GM19035 (cell line): ENCODE results near the gene ANKS1B.
"Not testable (repeated sequence)": the region's sequence is repeated elsewhere in the genome, so short reads cannot be mapped to it uniquely, and the experiment has no call there.

Source experiments
- ATAC-seq: cut with Tn5 transposase; IDR thresholded peaks from one replicate; pipeline ENCODE4 v1.9.1; 2021; ENCODE audit not compliant: unreplicated experiment

Gene ANKS1B

DNA sequence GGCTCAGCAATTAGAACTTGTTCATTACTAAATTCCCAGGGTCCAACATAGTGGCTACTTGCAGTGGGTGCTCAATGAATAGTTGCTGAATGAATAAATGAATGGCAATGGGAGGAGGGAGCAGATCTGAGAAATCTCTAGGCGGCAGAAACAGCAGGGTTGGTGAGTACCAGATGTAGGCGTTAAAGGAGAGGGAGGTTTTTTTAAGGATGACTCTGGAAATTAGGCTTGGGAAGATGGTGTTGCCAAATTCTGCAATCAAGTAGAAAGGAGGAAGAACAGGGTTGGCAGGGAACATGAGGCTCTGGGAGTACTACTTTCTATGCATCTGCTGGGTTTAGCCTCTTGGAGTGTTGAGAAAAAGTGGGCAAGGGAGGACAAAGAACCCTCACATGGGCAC is 1132.6 kb downstream of the ANKS1B start:
- no peak for ATAC-seq

DNA sequence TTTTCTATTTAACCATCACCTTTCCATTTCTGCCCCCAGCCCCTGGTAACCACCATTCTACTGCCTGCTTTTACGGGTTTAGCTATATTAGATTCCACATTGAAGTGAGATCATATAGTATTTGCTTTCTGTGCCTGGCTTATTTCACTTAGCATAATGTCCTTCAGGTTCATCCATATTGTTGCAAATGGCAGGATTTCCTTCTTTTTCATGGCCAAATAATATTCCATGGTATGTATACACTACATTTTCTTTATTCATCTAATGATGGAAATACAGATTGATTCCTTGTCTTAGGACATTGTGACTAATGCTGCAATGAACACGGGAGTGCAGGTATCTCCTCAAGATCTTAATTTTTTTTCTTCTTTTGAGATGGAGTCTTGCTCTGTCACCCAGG is 1137.5 kb downstream of the ANKS1B start:
- no peak for ATAC-seq

- ATAC-seq = no peak
These were observed 1138.8 kb downstream of the ANKS1B start for GRCh38 chr12:98845957-98846356.

DNA sequence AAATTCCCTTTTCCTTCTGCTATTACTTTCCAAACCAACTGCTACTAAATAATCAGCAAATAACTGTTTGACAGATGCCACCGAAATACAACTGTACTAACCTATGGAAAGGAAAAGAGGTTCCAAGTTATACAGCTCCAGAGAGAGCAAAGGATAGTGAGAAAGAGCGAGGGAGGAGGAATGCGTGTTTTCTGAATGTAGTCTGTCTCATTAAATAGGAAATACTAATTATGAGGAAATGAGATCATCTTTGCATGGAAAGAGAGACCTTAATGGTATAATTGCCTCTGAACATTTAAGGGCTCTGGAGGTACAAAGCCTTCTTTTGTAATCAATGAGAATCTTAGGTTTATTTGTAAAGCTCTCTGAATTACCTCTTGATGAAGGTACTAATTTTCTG is 1144.4 kb downstream of the ANKS1B start:
- no peak for ATAC-seq

GRCh38 chr12:98838231-98838647 is 1146.5 kb downstream of the ANKS1B start:
- ATAC-seq = no peak

GRCh38 chr12:98837134-98837752 is 1147.5 kb downstream of the ANKS1B start:
- not testable (repeated sequence) for ATAC-seq

DNA sequence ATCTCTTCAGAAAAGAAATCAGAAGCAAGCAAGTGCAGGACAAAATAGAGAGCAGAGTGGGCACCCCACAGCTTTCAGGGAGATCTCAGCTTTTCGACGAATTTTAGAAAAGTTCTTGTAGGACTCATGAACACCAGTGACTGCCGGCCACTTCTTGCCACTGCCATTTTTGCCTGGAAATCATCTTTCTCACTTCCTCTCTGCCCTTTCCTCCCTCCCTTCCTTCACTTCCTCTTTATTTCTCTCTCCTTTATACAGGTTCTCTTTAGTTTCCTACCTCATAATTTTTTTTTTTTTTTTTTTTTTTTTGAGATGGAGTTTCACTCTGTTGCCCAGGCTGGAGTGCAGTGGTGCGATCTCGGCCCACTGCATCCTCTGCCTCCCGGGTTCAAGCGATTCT is 1154.1 kb downstream of the ANKS1B start:
- ATAC-seq = no peak

GRCh38 chr12:98828802-98829600 is 1155.7 kb downstream of the ANKS1B start:
- no peak for ATAC-seq

DNA sequence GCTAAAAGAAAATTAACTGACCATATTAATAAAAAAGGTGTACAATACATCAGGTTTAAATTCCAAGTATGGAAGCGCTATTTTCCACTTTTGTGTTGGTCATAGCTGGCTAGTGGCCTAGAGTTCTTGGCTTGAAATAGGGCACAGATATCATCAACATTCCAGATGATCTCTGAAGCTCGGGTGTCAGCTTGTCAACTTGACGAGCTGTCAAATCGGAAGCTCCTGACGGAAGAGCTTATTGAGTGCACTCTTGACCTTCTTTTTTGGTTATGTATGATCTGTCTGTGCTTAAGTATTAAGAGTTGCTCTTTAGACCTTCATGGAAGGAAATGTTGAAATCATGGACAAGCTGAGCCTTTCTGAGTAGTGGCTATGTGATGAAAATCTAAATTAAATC is 1161.7 kb downstream of the ANKS1B start:
- ATAC-seq = no peak

GRCh38 chr12:98821866-98822265 is 1162.9 kb downstream of the ANKS1B start:
- ATAC-seq = no peak

- no peak for ATAC-seq
These were observed 1163.5 kb downstream of the ANKS1B start for GRCh38 chr12:98821232-98821631.

GRCh38 chr12:98819821-98820404 is 1164.8 kb downstream of the ANKS1B start:
- ATAC-seq = no peak

DNA sequence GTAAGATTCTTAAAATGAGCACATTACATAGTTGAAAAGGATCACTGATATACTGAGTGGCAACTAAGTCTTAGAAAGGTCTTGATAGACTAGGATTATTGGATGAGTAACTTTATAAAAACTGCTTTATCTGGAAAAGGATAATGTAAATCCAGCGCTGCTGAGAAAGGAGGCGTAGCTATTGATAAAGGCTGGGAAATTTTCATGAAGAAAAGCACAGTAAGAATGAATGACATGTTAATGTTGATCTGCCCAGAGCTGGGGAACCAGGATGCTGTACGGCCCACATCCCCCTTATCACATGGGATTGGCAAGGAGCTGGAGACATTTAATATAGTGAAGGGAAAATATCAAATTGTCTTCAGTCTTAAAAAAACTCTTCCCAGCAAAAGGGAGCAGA is 1165.7 kb downstream of the ANKS1B start:
- ATAC-seq = no peak

DNA sequence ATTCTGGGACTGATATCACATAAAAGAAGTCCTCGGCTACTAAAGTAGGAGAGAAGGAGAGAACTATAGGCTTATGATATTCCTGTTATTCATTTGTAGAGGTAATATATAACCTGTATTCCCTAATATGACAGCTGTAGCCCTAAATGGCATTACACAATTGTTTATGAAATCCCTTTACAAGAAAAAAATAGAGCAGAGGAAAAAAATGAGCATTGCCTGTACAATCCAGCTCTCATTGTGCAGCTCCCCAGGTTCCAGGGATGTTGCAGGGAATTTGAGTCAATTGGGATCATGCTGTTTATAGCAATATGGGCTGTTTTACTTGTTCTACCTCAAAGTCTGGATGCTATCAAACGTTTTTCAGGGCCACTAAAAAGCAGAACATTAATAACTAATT is 1166.5 kb downstream of the ANKS1B start:
- ATAC-seq = no peak

DNA sequence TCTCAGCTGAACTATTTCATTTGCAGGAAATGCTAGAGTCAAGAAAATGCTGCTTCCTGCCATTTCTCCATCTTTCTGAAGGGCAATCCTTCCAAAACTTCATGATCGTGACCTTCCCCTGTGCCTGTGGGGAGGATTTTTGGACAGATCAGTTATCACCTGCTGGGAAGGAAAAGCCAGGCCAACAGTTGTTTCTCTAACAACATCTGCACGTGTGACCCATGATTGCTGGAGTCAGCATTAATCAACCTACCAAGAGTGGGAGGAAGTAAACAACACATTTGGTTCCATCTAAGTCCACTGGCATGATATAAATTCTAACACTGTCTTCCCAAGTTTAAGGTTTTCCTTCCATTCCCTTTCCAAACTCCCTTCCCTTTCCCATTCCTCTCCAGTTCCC is 1167.0 kb downstream of the ANKS1B start:
- ATAC-seq = no peak

- ATAC-seq = no peak
These were observed 1168.0 kb downstream of the ANKS1B start for GRCh38 chr12:98816720-98817119.

DNA sequence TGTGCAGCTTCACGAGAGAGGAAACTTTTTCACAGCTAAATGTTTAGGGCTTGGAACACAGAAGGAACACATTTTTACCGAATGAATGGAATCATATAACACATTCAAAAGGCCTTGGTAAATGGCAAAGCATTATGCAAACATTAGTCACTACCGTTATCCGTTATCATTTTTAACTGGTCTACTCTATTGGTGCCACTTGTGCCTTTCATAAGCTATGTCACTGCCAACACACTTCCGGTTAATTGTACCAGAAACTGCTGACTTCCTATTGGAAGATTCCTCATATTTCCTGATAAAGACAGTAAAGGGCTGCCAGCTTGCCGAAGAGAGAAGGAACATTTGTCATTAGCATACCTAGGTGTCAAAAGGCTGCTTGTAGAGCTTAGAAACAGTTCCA is 1170.5 kb downstream of the ANKS1B start:
- ATAC-seq = no peak

- no peak for ATAC-seq
These were observed 1172.5 kb downstream of the ANKS1B start for GRCh38 chr12:98812225-98812624.

GRCh38 chr12:98808243-98808875 is 1176.4 kb downstream of the ANKS1B start:
- no peak for ATAC-seq

GRCh38 chr12:98807187-98807586 is 1177.5 kb downstream of the ANKS1B start:
- no peak for ATAC-seq

DNA sequence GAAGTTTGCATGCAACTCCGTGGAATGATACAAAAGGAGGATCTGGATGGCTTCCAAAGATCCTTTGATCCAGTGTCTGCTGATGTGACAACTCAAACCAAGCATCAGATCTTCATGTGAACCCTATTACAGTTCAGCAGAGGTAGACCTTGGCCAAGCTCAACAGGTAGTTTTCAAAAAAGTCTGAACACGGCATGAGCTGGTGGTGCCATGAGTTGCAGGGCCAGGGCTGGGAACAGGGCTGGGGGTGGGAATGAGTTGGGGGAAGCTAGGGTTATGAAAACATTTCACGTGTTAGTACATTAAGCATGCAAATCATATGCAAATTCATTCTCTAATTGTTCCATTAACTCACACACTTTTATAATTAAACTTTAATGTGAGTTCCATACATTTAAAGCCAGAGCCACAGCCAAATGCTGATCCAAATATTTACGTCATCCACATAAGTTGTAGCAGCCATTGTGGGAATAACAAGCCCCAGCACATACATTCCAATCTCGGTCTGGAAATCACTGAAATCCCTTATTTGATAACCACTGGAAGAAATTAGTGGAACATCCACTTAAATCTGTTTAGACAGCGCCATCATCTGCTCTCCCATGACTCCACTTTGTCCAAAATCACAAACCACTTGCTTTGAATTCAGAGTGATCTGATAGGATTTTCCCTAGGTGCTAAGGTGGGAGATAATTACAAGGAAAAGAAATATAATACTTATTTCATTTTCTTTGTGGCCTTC is 1181.1 kb downstream of the ANKS1B start:
- no peak for ATAC-seq
